Activated naive CD4-positive, alpha-beta T cell treated with anti-CD3 and anti-CD28 coated beads for 36 hours (primary cell): ENCODE results near the gene BAIAP2L2. TPM values are rescaled to one million over a fixed set of nuclear protein-coding genes. Genes with fewer than 3 reads are reported as not detected.
"Not testable (repeated sequence)": the region's sequence is repeated elsewhere in the genome, so short reads cannot be mapped to it uniquely, and the experiment has no call there.

ENCODE experiments used
- CTCF ChIA-PET: fragments of 350-600 bp; sonication (Branson Sonifier 250); formaldehyde crosslinking; loops from one replicate; lab custom pipeline; 2021; ENCODE audit warnings: antibody characterized with exemption; lab: Charles Lee
- DNase-seq: peaks from one replicate; pipeline ENCODE4 v3.0.0-alpha.2; 2020
- H3K27ac Mint-ChIP-seq: one replicate; pipeline ENCODE4 v1.8.0; 2021; ENCODE audit warnings: mild to moderate bottlenecking, mixed read lengths
- H3K27me3 Mint-ChIP-seq: one replicate; pipeline ENCODE4 v1.8.0; 2021; ENCODE audit warnings: low read depth, mixed read lengths
- H3K36me3 Mint-ChIP-seq: one replicate; pipeline ENCODE4 v1.8.0; 2021; ENCODE audit warnings: low read depth, mixed read lengths
- H3K4me1 Mint-ChIP-seq: one replicate; pipeline ENCODE4 v1.8.0; 2021; ENCODE audit warnings: low read depth, mixed read lengths
- H3K4me3 Mint-ChIP-seq: one replicate; pipeline ENCODE4 v1.8.0; 2021; ENCODE audit warnings: mild to moderate bottlenecking, moderate library complexity, mixed read lengths
- H3K9me3 Mint-ChIP-seq: one replicate; pipeline ENCODE4 v1.8.0; 2021; ENCODE audit warnings: mixed read lengths
- intact Hi-C: fragments of 100-400 bp; cut with micrococcal nuclease; formaldehyde crosslinking; loops from one replicate; pipeline ENCODE4 v1.15.1; 2023
- total RNA-seq, 2 experiments: library from RNA; stranded (reverse); gene quantifications; one replicate each; pipeline ENCODE4 v1.2.3, GENCODE V29; 2021

Gene BAIAP2L2
- total RNA-seq, 2 experiments from 2014 or later = 1.2 to 1.6 TPM

DNA sequence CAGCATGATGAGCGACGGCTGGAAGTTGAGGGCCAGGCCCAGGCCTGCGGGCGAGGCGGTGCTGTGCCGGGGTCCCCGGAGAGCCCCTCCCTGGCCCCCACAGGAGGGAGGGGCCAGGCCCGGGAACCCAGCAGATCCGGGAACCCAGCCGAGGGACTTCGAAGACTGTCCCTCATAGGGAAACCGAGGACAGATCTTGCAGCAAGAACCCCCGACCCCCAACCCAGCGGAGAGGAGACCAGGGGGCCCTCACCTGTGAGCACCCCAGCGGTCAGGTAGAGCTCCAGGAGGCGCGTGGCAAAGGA is 28.9 kb downstream of the BAIAP2L2 start:
- peaks cover 19% of the 10 kb centered on the region for H3K27me3 Mint-ChIP-seq
- intact Hi-C loops = no loop called here
- H3K9me3 Mint-ChIP-seq = no peaks in the 10 kb centered on the region
- CTCF ChIA-PET = no interaction called here
- no peaks in the 10 kb centered on the region for H3K36me3 Mint-ChIP-seq
- no peaks in the 10 kb centered on the region for H3K4me1 Mint-ChIP-seq
- no peak overlapping the region for H3K27ac Mint-ChIP-seq
- DNase-seq = no peak
- H3K4me3 Mint-ChIP-seq = no peak overlapping the region

GRCh38 chr22:38080850-38081635 is 29.4 kb downstream of the BAIAP2L2 start:
- H3K27me3 Mint-ChIP-seq = peaks cover 19% of the 10 kb centered on the region
- no peak overlapping the region for H3K27ac Mint-ChIP-seq
- intact Hi-C loops = no loop called here
- CTCF ChIA-PET = no interaction called here
- no peak for DNase-seq
- no peaks in the 10 kb centered on the region for H3K36me3 Mint-ChIP-seq
- no peaks in the 10 kb centered on the region for H3K4me1 Mint-ChIP-seq
- no peak overlapping the region for H3K4me3 Mint-ChIP-seq
- H3K9me3 Mint-ChIP-seq = no peaks in the 10 kb centered on the region

DNA sequence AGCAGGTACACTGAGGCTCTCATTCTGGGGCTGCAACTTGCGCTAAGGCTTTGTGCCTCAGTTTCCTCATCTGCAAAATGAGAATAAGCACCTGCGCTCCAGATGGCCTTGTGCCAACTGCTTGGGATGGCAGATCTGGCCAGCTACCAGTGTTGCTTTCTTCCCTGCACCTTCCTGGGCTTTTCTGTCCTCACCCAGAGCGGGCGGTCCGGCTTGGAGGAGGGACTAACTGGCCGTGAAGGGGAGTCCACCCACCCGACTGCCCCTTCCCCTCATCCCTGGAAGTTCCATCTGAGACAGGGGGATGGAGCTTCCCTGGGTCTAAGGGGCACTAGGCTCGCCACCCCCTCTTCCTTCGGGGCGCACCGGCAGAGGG is 30.0 kb downstream of the BAIAP2L2 start:
- no peaks in the 10 kb centered on the region for H3K4me1 Mint-ChIP-seq
- CTCF ChIA-PET = no interaction called here
- H3K9me3 Mint-ChIP-seq = no peaks in the 10 kb centered on the region
- H3K27me3 Mint-ChIP-seq = peaks cover 19% of the 10 kb centered on the region
- intact Hi-C loops = no loop called here
- H3K36me3 Mint-ChIP-seq = no peaks in the 10 kb centered on the region
- no peak overlapping the region for H3K27ac Mint-ChIP-seq
- no peak overlapping the region for H3K4me3 Mint-ChIP-seq
- no peak for DNase-seq

GRCh38 chr22:38079804-38080203 is 30.7 kb downstream of the BAIAP2L2 start:
- intact Hi-C loops = no loop called here
- CTCF ChIA-PET = no interaction called here
- no peak overlapping the region for H3K4me3 Mint-ChIP-seq
- H3K27ac Mint-ChIP-seq = no peak overlapping the region
- no peaks in the 10 kb centered on the region for H3K9me3 Mint-ChIP-seq
- no peaks in the 10 kb centered on the region for H3K36me3 Mint-ChIP-seq
- peaks cover 19% of the 10 kb centered on the region for H3K27me3 Mint-ChIP-seq
- DNase-seq = no peak
- no peaks in the 10 kb centered on the region for H3K4me1 Mint-ChIP-seq

- H3K9me3 Mint-ChIP-seq, H3K4me3 Mint-ChIP-seq, H3K4me1 Mint-ChIP-seq, H3K36me3 Mint-ChIP-seq, DNase-seq, intact Hi-C loops, H3K27ac Mint-ChIP-seq: not testable (repeated sequence)
- CTCF ChIA-PET = interaction anchor here (0.7 kb wide), 1 partner anchor 154 kb away, joined by 3 read pairs; no protein-coding TSS in a partner anchor
- peaks cover 19% of the 10 kb centered on the region for H3K27me3 Mint-ChIP-seq
These were observed 31.3 kb downstream of the BAIAP2L2 start for GRCh38 chr22:38079208-38079607.

DNA sequence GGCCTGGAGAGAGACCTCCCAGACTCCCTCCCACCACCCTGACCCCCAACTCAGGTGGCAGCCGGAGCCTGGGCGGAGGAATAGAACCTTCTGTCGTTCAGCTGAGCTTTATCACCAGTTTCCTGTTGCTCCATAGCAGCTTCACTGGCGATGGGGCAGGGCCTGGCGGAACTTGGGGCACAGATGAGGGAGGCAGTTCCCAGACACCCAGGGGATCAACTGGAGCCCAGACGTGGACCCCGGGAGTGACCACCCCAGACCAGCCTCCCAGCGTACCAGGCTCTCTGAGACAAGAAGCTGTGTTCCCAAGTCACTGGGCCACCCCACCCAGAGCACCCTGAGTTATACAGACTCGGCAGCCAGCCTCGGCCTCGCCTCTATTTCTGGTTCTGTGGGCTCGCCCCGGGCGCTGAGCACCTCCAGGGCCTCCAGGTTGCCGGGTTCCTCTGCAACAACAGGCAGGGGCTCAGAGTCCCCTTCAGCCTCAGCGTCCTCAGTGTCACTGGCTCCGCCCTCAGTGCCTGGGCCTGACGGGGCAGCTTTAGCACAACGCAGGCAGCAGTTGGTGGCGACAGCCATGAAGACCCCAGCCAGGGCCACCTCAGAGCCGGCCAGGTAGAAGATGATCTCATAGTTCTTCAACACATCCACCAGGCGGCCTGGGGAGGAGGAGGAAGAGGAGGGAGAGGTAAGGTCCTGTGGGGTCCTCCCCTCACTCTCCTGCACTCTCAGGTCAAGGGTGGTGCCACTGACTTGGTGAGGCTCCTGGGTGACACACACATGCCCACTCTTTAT is 32.2 kb downstream of the BAIAP2L2 start:
- no peak for DNase-seq
- H3K4me1 Mint-ChIP-seq = no peaks in the 10 kb centered on the region
- peaks cover 19% of the 10 kb centered on the region for H3K27me3 Mint-ChIP-seq
- H3K4me3 Mint-ChIP-seq = no peak overlapping the region
- no peaks in the 10 kb centered on the region for H3K9me3 Mint-ChIP-seq
- CTCF ChIA-PET = no interaction called here
- H3K36me3 Mint-ChIP-seq = peaks cover 1% of the 10 kb centered on the region
- intact Hi-C loops = no loop called here
- no peak overlapping the region for H3K27ac Mint-ChIP-seq

GRCh38 chr22:38077595-38077994 is 32.9 kb downstream of the BAIAP2L2 start:
- intact Hi-C loops = no loop called here
- DNase-seq = no peak
- H3K9me3 Mint-ChIP-seq = no peaks in the 10 kb centered on the region
- H3K4me1 Mint-ChIP-seq = no peaks in the 10 kb centered on the region
- no peak overlapping the region for H3K4me3 Mint-ChIP-seq
- peaks cover 4% of the 10 kb centered on the region for H3K36me3 Mint-ChIP-seq
- peaks cover 19% of the 10 kb centered on the region for H3K27me3 Mint-ChIP-seq
- CTCF ChIA-PET = no interaction called here
- H3K27ac Mint-ChIP-seq = no peak overlapping the region

GRCh38 chr22:38077096-38077495 is 33.4 kb downstream of the BAIAP2L2 start:
- no peak for DNase-seq
- intact Hi-C loops = no loop called here
- Mint-ChIP-seq H3K36me3 (peaks cover 7% of the 10 kb centered on the region), H3K4me1 (no peaks in the 10 kb centered on the region), H3K27ac (no peak overlapping the region), H3K9me3 (no peaks in the 10 kb centered on the region), H3K4me3 (no peak overlapping the region), H3K27me3 (peaks cover 18% of the 10 kb centered on the region)
- CTCF ChIA-PET = no interaction called here

- peaks cover 14% of the 10 kb centered on the region for H3K27me3 Mint-ChIP-seq
- CTCF ChIA-PET = no interaction called here
These were observed 34.5 kb downstream of the BAIAP2L2 start for GRCh38 chr22:38075961-38076360.

DNA sequence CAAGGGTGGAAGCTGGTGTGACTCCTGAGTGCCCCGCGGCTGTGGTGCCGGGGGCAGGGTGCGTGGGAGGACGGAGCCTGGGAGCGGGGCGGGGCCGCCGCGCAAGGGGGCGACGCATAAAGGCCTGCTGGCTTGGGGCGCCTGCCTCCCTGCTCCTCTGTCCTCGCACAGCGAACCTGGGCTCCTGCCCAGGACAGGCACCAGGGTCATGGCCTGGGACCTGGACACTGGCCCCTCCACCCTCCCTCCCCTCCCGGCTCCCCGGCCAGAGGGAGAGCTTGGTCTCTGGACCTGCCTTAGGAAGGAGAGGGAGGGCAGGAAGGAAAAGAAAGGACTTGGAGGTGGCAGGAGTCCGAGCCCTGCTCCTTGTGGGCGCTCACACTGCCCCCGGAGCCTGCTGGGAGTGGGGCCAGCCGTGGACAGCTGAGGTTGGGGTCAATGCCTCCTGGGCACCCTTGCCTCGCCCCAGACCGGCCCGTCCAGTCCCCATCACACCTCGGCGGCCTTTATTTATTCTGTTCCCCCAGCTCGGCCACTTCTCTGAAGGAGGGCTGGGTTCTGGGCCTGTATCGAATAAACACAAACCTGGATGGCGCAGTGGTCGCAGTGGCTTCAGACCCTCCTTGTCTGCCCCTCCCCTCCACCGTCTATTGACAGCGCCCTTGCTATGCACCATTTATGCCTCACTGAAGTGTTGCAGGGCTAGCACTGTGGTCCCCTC is 35.2 kb downstream of the BAIAP2L2 start:
- no peak overlapping the region for H3K27ac Mint-ChIP-seq
- DNase-seq = no peak
- CTCF ChIA-PET = no interaction called here
- H3K27me3 Mint-ChIP-seq = peaks cover 8% of the 10 kb centered on the region
- H3K4me1 Mint-ChIP-seq = no peaks in the 10 kb centered on the region
- H3K9me3 Mint-ChIP-seq = no peaks in the 10 kb centered on the region
- peaks cover 12% of the 10 kb centered on the region for H3K36me3 Mint-ChIP-seq
- H3K4me3 Mint-ChIP-seq = no peak overlapping the region
- intact Hi-C loops = no loop called here

More at GRCh38 chr22:38075961-38076360, 34.5 kb downstream of the BAIAP2L2 start:
- Mint-ChIP-seq H3K4me3 (no peak overlapping the region), H3K4me1 (no peaks in the 10 kb centered on the region), H3K36me3 (peaks cover 7% of the 10 kb centered on the region), H3K9me3 (no peaks in the 10 kb centered on the region), H3K27ac (no peak overlapping the region)
- DNase-seq = no peak
- intact Hi-C loops = no loop called here

GRCh38 chr22:38074181-38075104 is 36.0 kb downstream of the BAIAP2L2 start:
- no peak for DNase-seq
- peaks cover 15% of the 10 kb centered on the region for H3K36me3 Mint-ChIP-seq
- H3K27ac Mint-ChIP-seq = no peak overlapping the region
- H3K27me3 Mint-ChIP-seq = no peaks in the 10 kb centered on the region
- intact Hi-C loops = no loop called here
- no peaks in the 10 kb centered on the region for H3K4me1 Mint-ChIP-seq
- CTCF ChIA-PET = no interaction called here
- H3K4me3 Mint-ChIP-seq = no peak overlapping the region
- no peaks in the 10 kb centered on the region for H3K9me3 Mint-ChIP-seq
